HuH-7 (cell line): ENCODE results near the gene CARD19.
"Not testable (repeated sequence)": the region's sequence is repeated elsewhere in the genome, so short reads cannot be mapped to it uniquely, and the experiment has no call there.

Experiments used
- DNase-seq: peaks from one replicate; pipeline ENCODE4 v3.0.0; 2011; ENCODE audit warnings: low spot score

CARD19 gene

GRCh38 chr9:93107151-93107824 is 11.3 kb downstream of the CARD19 start:
- no peak for DNase-seq

- DNase-seq: no peak
Measured at GRCh38 chr9:93107825-93108161, 11.8 kb downstream of the CARD19 start.

DNA sequence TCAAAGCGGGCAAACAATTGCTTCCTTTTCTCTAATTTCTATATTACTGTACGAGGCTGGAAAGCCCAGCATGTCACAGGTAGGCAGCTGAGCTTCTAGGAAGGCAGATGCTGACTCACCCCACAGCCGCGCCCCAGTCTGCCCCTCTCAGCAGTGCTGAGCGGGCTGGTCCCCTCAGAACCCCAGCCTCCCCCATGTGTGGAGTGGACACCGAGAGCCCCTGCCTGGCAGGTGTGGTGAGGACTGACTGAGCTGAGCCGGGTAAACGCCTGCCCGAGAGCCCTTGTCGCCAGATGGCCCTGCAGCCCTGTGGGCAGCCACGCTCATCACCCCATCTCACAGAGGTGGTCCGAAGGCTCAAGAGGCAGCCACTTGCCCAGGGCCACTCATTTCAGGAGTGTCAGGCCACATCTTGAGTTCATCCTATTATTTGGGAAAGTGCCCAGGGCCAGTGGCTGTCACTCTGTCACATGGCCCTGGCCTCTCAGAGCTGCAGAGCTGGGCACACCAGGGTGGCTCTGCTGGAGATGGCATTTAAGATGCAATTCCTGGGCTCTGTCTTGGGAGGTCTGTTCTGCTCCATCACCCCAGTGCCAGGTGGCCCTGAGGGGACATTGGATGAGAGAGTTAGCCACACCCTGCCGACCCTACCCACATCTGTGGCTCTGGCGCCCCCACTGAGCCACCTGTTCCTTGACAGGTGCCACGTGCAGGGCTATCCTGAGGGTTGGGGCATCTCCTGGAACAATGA is 12.4 kb downstream of the CARD19 start:
- no peak for DNase-seq

- no peak for DNase-seq
Measured at GRCh38 chr9:93110311-93110855, 14.4 kb downstream of the CARD19 start.

GRCh38 chr9:93111001-93111370 is 15.0 kb downstream of the CARD19 start:
- DNase-seq: no peak

DNA sequence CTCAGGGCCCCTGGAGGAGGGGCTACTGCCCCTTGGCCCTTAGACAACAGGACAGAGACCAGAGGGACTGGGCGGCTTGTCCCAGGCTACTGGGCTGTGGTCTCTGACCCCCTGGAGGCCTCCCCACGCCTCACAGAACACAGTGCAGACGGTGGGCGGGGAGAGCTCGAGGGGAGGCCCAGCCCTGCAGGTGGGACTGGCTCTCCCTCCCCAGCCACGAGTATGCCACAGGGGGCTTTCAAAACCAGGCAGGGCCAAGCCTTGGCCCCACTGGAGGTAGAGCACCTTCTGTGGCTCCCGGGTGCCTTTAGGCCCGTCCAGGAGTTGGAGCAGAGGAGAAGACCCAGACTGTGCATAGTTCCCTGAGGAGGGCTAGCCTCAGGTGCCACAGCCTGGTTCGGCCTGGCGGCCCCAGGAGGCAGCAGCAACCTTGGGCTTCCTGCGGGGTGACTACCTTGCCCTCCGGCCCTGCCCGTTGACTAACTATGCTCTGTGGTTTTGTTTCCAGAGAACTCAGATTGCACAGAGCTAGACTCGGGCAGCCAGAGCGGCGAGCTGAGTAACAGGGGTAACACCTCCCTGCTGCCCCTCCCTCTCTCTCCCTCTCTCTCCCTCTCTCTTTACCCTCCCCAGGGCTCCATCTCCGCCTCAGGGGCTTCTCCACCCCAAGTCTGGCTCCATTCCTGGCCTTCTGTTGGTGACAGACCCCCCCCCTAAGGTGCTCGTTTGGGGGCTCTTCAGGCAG is 15.5 kb downstream of the CARD19 start:
- DNase-seq: no peak

GRCh38 chr9:93112116-93112863 is 16.3 kb downstream of the CARD19 start:
- DNase-seq: no peak

GRCh38 chr9:93112864-93113389 is 16.9 kb downstream of the CARD19 start:
- DNase-seq: no peak

DNA sequence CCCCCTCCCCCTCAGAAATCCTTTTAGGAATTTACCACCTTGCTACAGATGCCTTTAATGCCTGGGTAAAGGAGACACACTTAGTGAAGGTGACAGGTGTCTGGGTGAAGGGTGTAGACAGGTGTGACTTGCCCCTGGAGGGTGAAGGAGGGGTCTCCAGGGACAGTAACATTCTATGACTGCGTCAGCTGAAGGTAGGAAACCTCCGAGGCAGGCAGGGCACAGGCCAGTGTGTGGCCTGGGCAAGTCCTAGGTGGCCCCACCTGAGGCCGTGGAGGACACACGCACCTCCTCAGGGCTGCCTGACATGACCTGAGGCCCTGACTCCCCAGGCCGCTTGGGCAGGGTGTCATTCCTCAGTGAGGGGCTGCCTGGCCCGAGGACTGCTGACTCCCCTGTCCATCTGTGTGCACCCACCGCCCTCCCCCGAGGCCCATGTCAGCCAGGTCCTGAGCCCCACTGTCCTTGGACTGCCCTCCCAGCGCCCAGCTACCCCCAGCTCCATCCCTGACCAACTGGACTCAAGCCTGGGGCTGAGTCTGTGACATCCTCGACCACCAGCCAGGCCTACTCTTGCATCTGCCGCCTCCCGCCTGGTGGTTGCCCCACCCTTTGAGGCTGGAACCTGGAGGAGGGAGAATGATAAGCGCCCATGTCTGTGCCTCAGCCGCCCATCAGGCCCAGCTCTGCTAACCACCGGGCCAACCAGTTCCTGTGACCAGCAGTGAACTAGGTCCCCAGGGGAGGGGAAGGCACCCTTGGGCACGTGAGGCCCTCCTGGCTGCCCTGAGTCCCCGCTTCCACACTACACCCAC is 18.4 kb downstream of the CARD19 start:
- DNase-seq: no peak

- no peak for DNase-seq
Measured at GRCh38 chr9:93114984-93115335, 18.9 kb downstream of the CARD19 start.

DNA sequence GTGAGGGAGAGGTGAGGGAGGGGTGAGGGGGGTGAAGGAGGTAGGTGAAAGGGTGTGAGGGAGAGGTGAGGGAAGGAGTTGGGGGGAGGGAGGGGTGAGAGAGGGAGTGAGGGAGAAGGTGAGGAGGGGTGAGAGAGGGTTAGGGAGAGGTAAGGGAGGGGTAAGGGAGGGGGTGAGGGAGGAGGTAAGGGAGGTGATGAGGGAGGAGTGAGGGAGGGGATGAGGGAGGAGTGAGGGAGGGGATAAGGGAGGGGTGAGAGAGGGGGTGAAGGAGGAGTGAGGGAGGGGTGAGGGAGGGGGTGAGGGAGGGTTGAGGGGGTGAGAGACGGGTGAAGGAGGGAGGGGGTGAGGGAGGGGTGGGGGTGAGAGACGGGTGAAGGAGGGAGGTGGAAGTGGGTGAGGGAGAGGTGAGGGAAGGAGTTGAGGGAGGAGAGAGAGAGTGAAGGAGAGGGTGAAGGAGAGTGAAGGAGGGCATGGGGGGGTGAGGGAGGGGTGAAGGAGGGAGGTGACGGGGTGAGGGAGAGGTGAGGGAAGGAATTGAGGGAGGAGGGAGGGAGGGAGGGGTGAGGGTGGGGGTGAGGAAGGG is 19.6 kb downstream of the CARD19 start:
- no peak for DNase-seq

DNA sequence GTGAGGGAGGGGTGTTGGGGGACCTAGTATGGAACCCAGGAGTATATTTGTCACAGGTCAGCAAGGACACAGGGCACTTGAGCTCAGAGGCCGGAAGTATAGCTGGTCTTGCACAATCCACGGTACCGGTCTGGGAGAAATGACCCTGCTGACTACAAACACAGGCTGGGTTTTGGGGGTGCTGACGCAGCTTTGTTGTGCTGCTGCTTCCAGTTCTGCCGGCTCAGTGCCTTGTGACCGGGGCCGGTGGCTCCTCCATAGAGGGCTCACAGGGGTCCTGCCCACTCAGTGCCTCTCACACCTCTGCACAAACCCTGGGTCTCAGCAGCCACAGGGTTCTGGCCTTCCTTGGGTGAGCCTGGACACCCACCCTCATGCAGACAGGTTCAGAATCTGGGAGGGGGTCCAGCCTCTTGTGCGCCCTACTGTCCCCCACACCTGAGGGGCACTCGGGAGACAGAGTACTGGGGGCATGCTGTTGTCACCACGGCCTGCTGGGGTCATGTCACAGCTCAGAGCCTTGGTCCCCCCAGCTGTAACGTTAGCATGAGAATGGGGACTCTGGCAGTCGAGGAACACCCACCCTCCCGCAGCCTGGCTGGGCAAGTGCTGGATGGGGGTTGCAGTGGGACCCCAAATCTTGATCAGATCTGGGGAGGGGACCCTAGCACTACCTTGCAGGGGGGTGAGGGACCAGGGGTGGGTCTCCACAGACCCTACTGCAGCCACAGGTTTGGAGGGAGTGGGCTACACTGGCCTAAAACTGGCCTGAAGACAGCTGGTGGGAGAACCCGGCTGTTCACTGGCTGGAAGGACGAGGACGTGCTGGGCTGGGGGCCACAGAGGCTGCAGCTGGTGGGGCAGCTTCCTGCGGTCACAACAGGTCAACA is 20.3 kb downstream of the CARD19 start:
- DNase-seq: peak; percentile 56

DNA sequence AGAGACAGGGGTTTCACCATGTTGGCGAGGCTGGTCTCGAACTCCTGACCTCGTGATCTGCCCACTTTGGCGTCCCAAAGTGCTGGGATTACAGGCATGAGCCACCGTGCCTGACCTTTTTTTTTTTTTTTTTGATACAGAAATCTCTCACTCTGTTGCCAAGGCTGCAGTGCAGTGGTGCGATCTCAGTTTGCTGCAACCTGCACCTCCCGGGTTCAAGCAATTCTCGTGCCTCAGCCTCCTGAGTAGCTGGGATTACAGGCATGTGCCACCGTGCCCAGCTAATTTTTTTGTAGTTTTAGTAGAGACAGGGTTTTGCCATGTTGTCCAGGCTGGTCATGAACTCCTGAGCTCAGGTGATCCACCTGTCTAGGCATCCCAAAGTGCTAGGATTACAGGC is 21.5 kb downstream of the CARD19 start:
- DNase-seq: not testable (repeated sequence)

GRCh38 chr9:93117924-93118862 is 22.2 kb downstream of the CARD19 start:
- no peak for DNase-seq

GRCh38 chr9:93118863-93119702 is 23.1 kb downstream of the CARD19 start:
- DNase-seq: no peak

DNA sequence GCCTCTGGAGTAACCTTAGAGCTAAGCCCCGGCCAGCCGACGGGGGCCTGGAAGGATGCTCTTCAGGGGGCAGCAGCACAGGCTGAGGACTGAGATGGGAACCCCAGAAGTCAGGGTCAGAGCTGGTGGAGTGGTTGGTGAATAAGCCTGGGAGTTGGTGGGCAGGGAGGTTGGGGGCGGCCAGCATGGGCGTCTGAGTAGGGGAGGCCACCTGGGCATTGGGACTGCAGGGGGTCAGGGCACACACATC is 23.6 kb downstream of the CARD19 start:
- no peak for DNase-seq

DNA sequence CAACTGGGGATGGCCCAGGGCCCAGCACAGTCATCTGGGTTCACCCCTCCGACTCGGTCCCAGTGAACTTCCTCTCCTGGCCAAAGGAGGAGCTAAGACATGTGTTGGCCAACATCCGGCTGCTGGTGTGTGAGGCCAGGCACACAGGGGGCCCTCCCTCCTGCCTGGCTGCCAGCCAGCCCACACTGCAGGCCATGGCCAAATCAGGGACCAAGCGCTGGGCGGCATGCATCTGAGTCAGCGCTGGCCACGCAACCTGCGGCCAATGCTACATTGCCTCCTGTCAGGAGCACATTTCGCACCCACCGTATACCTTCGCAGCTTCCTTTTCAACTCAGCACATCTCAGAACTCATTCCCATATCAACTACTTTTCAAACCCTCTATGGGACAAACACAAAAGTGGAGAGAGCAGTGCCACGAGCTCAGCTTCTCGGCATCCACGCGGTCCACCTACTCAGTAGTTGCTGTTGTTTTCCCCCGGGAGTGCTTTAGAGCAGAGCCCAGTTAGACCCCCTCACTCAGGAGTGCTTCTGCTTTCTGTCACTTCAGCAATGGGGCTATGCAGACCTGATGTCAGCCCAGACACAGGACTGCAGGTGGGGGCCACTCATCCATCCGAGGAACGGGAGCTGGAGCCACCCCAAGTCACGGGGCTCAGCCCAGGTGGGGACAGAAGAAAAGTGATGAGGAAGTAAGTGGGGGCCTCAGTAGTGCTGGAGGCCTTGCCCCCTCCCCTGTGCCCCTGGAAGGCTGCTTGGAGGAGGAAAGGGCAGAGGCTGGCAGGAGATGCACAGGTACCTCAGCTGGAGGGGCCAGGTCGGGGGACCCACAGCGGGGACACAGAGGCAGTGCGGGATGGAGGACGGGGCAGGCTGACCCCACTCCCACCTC is 24.2 kb downstream of the CARD19 start:
- peak; percentile 55 for DNase-seq
